Glutamatergic neuron (in vitro differentiated cells): Measurements from ENCODE around the gene RNU1-3. TPM values are rescaled to one million over a fixed set of nuclear protein-coding genes. Genes with fewer than 3 reads are reported as not detected.

Experiments used
- total RNA-seq: library from RNA; stranded (reverse); fragmentation: NEBNext Ultra II Directional; extraction: Animal tissue kit (Norgen Biotek cat#: 25700); gene quantifications from one replicate; pipeline ENCODE4 v1.2.1, GENCODE V29; 2021; ENCODE audit not compliant: unreplicated experiment

Gene RNU1-3
- total RNA-seq, 1 donor from 2014 or later: 3,598 TPM

Other genes with a start within 250 kb of the RNU1-3 start
- not detected for gene SPATA21, start 229.5 kb downstream of the RNU1-3 start, total RNA-seq
- 37.8 TPM for gene NECAP2, start 226.2 kb downstream of the RNU1-3 start, total RNA-seq
- gene RNU1-1, start 152.7 kb downstream of the RNU1-3 start, total RNA-seq: 3,598 TPM
- 41.8 TPM for gene NBPF1, start 53.4 kb downstream of the RNU1-3 start, total RNA-seq
- gene RNU1-4, start 73.6 kb upstream of the RNU1-3 start, total RNA-seq: 3,598 TPM
- 3,598 TPM for gene RNU1-2, start 229.0 kb upstream of the RNU1-3 start, total RNA-seq